Upper lobe of left lung (tissue), 4 donors: ENCODE data around the gene RGL1.

Experiments used
- POLR2A ChIP-seq, 4 donors: fragments of 450-650 bp; IDR thresholded peaks; one replicate each; pipeline ENCODE4 v1.5.1; 2016 to 2017; ENCODE audit warnings: antibody characterized with exemption in 4 of 4, mild to moderate bottlenecking in 2 of 4
- POLR2AphosphoS5 ChIP-seq, 2 donors: sonication (generic); formaldehyde crosslinking; IDR thresholded peaks; one replicate each; pipeline ENCODE4 v1.5.1; 2017; ENCODE audit warnings: antibody characterized with exemption in 2 of 2
- TF ChIP-seq, protein P1 (sequence below), 6 experiments: fragments of 450-650 bp in 4 of 6; fragments of 200-600 bp in 2 of 6; sonication (generic) in 2 of 6; IDR thresholded peaks; one replicate each; pipeline ENCODE4 v1.5.1; 2016 to 2019; ENCODE audit warnings: antibody characterized with exemption in 6 of 6

DNA sequence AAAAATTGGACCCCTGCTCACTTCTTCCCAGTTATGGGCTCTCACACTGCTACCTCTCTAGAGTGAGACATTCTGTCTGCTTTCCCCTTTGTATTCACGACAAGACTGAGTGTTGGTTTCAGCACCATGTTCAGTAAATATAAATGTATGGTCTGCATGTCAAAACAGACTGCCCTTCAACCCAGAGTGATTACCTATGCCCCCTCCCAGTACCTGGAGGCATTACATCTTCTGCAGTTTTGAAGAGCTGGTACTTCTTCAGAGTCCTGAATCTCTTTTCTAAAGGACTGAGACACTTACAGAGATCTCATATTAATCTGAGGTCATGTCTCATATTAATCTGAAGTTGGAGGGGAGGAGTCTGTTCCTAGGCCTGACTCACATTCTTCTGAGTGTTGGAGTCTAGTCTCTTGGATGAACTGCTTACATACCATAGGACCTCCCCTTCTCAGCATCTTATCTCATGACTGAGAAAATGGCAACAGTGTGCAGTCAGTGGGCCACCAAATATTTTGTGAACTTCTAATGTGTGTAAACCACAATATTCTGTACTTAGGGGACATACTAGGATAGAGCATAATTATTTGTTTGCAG lies 80.3 kb downstream of the RGL1 start:
- TF ChIP-seq, protein P1, sequence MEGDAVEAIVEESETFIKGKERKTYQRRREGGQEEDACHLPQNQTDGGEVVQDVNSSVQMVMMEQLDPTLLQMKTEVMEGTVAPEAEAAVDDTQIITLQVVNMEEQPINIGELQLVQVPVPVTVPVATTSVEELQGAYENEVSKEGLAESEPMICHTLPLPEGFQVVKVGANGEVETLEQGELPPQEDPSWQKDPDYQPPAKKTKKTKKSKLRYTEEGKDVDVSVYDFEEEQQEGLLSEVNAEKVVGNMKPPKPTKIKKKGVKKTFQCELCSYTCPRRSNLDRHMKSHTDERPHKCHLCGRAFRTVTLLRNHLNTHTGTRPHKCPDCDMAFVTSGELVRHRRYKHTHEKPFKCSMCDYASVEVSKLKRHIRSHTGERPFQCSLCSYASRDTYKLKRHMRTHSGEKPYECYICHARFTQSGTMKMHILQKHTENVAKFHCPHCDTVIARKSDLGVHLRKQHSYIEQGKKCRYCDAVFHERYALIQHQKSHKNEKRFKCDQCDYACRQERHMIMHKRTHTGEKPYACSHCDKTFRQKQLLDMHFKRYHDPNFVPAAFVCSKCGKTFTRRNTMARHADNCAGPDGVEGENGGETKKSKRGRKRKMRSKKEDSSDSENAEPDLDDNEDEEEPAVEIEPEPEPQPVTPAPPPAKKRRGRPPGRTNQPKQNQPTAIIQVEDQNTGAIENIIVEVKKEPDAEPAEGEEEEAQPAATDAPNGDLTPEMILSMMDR (IDR thresholded peaks at IDR 0.05), result no peak
- TF ChIP-seq POLR2A (IDR thresholded peaks at IDR 0.05) (no peak), POLR2AphosphoS5 (IDR thresholded peaks at IDR 0.05) (no peak)
